WTC11 (cell line): ENCODE measurements around the gene KCNE1. TPM values are rescaled to one million over a fixed set of nuclear protein-coding genes. Genes with fewer than 3 reads are reported as not detected.

ENCODE experiments used
- ATAC-seq: fragments of 200-7000 bp; cut with Tn5 transposase; 2 replicates; pipeline ENCODE4 v1.10.0; 2021; ENCODE audit warnings: mild to moderate bottlenecking, moderate library complexity
- CTCF ChIA-PET: fragments of 300-600 bp; sonication (Branson Sonifier 250); formaldehyde crosslinking; loops from one replicate; lab custom pipeline; 2021; ENCODE audit warnings: antibody characterized with exemption; lab: Charles Lee
- POLR2A ChIA-PET: fragments of 350-600 bp; sonication (Branson Sonifier 250); formaldehyde crosslinking; loops from one replicate; lab custom pipeline; 2021; ENCODE audit warnings: antibody characterized with exemption; lab: Charles Lee
- DNase-seq: peaks from one replicate; pipeline ENCODE4 v3.0.0; 2021; ENCODE audit warnings: low spot score
- H3K27ac Mint-ChIP-seq: 2 replicates; pipeline ENCODE4 v1.8.0; 2021; ENCODE audit warnings: mixed read lengths
- H3K27me3 Mint-ChIP-seq: 2 replicates; pipeline ENCODE4 v1.8.0; 2021; ENCODE audit warnings: low read depth, mild to moderate bottlenecking, moderate library complexity, mixed read lengths
- H3K36me3 Mint-ChIP-seq: 2 replicates; pipeline ENCODE4 v1.8.0; 2021; ENCODE audit warnings: mixed read lengths
- H3K4me1 Mint-ChIP-seq: 2 replicates; pipeline ENCODE4 v1.8.0; 2022; ENCODE audit warnings: mixed read lengths
- H3K4me3 Mint-ChIP-seq: 2 replicates; pipeline ENCODE4 v1.8.0; 2021; ENCODE audit warnings: mild to moderate bottlenecking, moderate library complexity, mixed read lengths
- H3K9me3 Mint-ChIP-seq: 2 replicates; pipeline ENCODE4 v1.8.0; 2021; ENCODE audit warnings: mixed read lengths
- ELF4 ChIP-seq: sonication (generic); formaldehyde crosslinking; IDR thresholded peaks from 2 replicates; pipeline ENCODE4 v1.8.1; 2022; ENCODE audit warnings: low read depth, mild to moderate bottlenecking, moderate library complexity, missing genetic modification reagents
- KAT7 ChIP-seq: sonication (generic); formaldehyde crosslinking; IDR thresholded peaks from 2 replicates; pipeline ENCODE4 v1.8.1; 2023; ENCODE audit warnings: missing genetic modification reagents, mild to moderate bottlenecking, borderline replicate concordance
- NFE2L1 ChIP-seq: sonication (generic); formaldehyde crosslinking; IDR thresholded peaks from 2 replicates; pipeline ENCODE4 v1.8.1; 2023; ENCODE audit warnings: missing genetic modification reagents
- SMAD4 ChIP-seq: sonication (generic); formaldehyde crosslinking; IDR thresholded peaks from 2 replicates; pipeline ENCODE4 v1.8.0; 2022; ENCODE audit warnings: mild to moderate bottlenecking, missing genetic modification reagents
- TCF7 ChIP-seq: sonication (generic); formaldehyde crosslinking; IDR thresholded peaks from 2 replicates; pipeline ENCODE4 v1.8.0; 2022; ENCODE audit warnings: mild to moderate bottlenecking, low read depth, missing genetic modification reagents, moderate library complexity
- ZNF416 ChIP-seq: fragments of 250-450 bp; sonication (Bioruptor Pico); IDR thresholded peaks from 2 replicates; pipeline ENCODE4 v1.9.0; 2021; ENCODE audit warnings: mild to moderate bottlenecking, inconsistent platforms
- total RNA-seq: library from RNA; stranded (reverse); gene quantifications from 3 replicates; pipeline ENCODE4 v1.2.3, GENCODE V29; 2021
- TF ChIP-seq, protein P1 (sequence below): fragments of 250-450 bp; sonication (Bioruptor Pico); IDR thresholded peaks from 2 replicates; pipeline ENCODE4 v1.9.0; 2021; ENCODE audit warnings: moderate library complexity, mild to moderate bottlenecking, inconsistent platforms, borderline replicate concordance
- TF ChIP-seq, protein P2 (sequence below): sonication (generic); formaldehyde crosslinking; conservative IDR thresholded peaks from 2 replicates; pipeline ENCODE4 v1.8.1; 2023; ENCODE audit warnings: mild to moderate bottlenecking, low read depth, missing genetic modification reagents, moderate library complexity
- TF ChIP-seq, protein P3 (sequence below): sonication (generic); formaldehyde crosslinking; IDR thresholded peaks from 2 replicates; pipeline ENCODE4 v1.8.1; 2023; ENCODE audit warnings: mild to moderate bottlenecking, missing genetic modification reagents, moderate library complexity
- TF ChIP-seq, protein P4 (sequence below): sonication (generic); formaldehyde crosslinking; IDR thresholded peaks from 2 replicates; pipeline ENCODE4 v1.8.1; 2022; ENCODE audit warnings: missing genetic modification reagents, borderline replicate concordance
- TF ChIP-seq, protein P5 (sequence below): sonication (generic); formaldehyde crosslinking; IDR thresholded peaks from 2 replicates; pipeline ENCODE4 v1.8.0; 2022; ENCODE audit warnings: missing genetic modification reagents
- TF ChIP-seq, protein P6 (sequence below): sonication (generic); formaldehyde crosslinking; conservative IDR thresholded peaks from 2 replicates; pipeline ENCODE4 v1.8.1; 2022; ENCODE audit warnings: mild to moderate bottlenecking, missing genetic modification reagents
- TF ChIP-seq, protein P7 (sequence below): sonication (generic); formaldehyde crosslinking; IDR thresholded peaks from 2 replicates; pipeline ENCODE4 v1.8.1; 2023; ENCODE audit warnings: mild to moderate bottlenecking, missing genetic modification reagents, moderate library complexity

KCNE1 gene
- total RNA-seq, 1 experiment from 2014 or later, result 0.37 TPM

DNA sequence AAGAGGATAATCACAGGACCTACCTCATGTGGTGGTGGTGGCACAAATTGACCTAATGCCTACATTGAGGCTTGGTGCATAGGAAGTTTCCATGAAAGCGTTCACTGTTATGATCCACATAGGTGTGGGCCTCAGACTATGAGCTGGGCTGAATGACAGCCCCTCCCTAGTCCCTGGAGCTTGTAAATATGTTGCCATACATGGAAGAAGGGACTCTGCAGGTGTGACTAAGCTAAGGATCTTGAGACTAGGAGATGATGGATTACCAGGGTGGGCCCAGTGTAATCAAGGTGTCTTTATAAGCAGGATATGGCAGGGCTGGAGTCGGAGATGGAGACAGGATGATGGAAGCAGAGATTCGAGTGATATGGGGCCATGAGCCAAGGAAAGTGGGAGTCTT lies 31.0 kb upstream of the KCNE1 start:
- CTCF ChIA-PET, result interaction anchor here (1.1 to 3.5 kb wide), 7 partner anchors 17 to 70 kb away, joined by 3 to 30 read pairs (median 9); no protein-coding TSS in a partner anchor
- TF ChIP-seq, protein P1, sequence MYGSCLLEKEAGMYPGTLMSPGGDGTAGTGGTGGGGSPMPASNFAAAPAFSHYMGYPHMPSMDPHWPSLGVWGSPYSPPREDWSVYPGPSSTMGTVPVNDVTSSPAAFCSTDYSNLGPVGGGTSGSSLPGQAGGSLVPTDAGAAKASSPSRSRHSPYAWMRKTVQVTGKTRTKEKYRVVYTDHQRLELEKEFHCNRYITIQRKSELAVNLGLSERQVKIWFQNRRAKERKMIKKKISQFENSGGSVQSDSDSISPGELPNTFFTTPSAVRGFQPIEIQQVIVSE (CRISPR knock-in tag), result no peak
- TF ChIP-seq, protein P2, sequence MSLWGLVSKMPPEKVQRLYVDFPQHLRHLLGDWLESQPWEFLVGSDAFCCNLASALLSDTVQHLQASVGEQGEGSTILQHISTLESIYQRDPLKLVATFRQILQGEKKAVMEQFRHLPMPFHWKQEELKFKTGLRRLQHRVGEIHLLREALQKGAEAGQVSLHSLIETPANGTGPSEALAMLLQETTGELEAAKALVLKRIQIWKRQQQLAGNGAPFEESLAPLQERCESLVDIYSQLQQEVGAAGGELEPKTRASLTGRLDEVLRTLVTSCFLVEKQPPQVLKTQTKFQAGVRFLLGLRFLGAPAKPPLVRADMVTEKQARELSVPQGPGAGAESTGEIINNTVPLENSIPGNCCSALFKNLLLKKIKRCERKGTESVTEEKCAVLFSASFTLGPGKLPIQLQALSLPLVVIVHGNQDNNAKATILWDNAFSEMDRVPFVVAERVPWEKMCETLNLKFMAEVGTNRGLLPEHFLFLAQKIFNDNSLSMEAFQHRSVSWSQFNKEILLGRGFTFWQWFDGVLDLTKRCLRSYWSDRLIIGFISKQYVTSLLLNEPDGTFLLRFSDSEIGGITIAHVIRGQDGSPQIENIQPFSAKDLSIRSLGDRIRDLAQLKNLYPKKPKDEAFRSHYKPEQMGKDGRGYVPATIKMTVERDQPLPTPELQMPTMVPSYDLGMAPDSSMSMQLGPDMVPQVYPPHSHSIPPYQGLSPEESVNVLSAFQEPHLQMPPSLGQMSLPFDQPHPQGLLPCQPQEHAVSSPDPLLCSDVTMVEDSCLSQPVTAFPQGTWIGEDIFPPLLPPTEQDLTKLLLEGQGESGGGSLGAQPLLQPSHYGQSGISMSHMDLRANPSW (CRISPR knock-in tag), result no peak
- TF ChIP-seq, protein P3, sequence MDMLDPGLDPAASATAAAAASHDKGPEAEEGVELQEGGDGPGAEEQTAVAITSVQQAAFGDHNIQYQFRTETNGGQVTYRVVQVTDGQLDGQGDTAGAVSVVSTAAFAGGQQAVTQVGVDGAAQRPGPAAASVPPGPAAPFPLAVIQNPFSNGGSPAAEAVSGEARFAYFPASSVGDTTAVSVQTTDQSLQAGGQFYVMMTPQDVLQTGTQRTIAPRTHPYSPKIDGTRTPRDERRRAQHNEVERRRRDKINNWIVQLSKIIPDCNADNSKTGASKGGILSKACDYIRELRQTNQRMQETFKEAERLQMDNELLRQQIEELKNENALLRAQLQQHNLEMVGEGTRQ (CRISPR knock-in tag), result no peak
- TF ChIP-seq ZNF416 (CRISPR knock-in tag), result no peak
- no peak for TF ChIP-seq SMAD4
- TF ChIP-seq, protein P4, sequence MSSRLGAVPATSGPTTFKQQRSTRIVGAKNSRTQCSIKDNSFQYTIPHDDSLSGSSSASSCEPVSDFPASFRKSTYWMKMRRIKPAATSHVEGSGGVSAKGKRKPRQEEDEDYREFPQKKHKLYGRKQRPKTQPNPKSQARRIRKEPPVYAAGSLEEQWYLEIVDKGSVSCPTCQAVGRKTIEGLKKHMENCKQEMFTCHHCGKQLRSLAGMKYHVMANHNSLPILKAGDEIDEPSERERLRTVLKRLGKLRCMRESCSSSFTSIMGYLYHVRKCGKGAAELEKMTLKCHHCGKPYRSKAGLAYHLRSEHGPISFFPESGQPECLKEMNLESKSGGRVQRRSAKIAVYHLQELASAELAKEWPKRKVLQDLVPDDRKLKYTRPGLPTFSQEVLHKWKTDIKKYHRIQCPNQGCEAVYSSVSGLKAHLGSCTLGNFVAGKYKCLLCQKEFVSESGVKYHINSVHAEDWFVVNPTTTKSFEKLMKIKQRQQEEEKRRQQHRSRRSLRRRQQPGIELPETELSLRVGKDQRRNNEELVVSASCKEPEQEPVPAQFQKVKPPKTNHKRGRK (CRISPR knock-in tag), result no peak
- no peak for TF ChIP-seq ELF4 (CRISPR knock-in tag)
- TF ChIP-seq KAT7 (CRISPR knock-in tag), result no peak
- Mint-ChIP-seq H3K27me3 (0 out of 2 replicates have a peak, but pooled peaks cover 6% of the 10 kb centered on the region), H3K9me3 (peaks cover 19% of the 10 kb centered on the region), H3K4me1 (peaks cover 9% of the 10 kb centered on the region), H3K36me3 (peaks cover 5% of the 10 kb centered on the region), H3K27ac (no peak overlapping the region), H3K4me3 (no peak overlapping the region)
- POLR2A ChIA-PET, result no interaction called here
- ATAC-seq, result no peak
- DNase-seq, result no peak

DNA sequence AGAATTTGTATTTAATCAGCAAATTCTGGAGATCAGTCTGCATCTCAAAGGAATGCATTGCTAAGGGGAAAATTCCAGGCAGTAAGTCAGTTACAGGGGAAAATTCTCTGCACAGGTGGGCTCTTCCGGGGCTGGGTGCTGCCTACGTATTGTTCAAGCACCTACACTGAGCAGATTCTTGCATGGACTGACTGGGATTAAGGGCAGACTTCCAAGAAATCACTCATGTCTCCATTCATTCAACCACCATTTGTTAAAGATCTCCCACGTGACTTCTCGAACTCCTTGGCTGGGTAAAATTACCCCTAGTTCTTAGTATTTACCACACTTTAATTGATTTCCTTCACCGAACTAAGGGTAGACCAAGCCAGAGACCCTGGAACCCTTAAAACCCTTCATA lies 28.2 kb upstream of the KCNE1 start:
- Mint-ChIP-seq H3K36me3 (peaks cover 5% of the 10 kb centered on the region), H3K27me3 (0 out of 2 replicates have a peak, but pooled peaks cover 6% of the 10 kb centered on the region), H3K9me3 (peaks cover 19% of the 10 kb centered on the region), H3K4me3 (no peak overlapping the region), H3K4me1 (peaks cover 6% of the 10 kb centered on the region), H3K27ac (no peak overlapping the region)
- DNase-seq (no peak), ATAC-seq (no peak)
- ChIA-PET CTCF (interaction anchor here (2.0 kb wide), 1 partner anchor 23 kb away, joined by 6 read pairs; no protein-coding TSS in a partner anchor), POLR2A (no interaction called here)
- TF ChIP-seq, protein P1 (CRISPR knock-in tag), result no peak
- TF ChIP-seq, protein P5, sequence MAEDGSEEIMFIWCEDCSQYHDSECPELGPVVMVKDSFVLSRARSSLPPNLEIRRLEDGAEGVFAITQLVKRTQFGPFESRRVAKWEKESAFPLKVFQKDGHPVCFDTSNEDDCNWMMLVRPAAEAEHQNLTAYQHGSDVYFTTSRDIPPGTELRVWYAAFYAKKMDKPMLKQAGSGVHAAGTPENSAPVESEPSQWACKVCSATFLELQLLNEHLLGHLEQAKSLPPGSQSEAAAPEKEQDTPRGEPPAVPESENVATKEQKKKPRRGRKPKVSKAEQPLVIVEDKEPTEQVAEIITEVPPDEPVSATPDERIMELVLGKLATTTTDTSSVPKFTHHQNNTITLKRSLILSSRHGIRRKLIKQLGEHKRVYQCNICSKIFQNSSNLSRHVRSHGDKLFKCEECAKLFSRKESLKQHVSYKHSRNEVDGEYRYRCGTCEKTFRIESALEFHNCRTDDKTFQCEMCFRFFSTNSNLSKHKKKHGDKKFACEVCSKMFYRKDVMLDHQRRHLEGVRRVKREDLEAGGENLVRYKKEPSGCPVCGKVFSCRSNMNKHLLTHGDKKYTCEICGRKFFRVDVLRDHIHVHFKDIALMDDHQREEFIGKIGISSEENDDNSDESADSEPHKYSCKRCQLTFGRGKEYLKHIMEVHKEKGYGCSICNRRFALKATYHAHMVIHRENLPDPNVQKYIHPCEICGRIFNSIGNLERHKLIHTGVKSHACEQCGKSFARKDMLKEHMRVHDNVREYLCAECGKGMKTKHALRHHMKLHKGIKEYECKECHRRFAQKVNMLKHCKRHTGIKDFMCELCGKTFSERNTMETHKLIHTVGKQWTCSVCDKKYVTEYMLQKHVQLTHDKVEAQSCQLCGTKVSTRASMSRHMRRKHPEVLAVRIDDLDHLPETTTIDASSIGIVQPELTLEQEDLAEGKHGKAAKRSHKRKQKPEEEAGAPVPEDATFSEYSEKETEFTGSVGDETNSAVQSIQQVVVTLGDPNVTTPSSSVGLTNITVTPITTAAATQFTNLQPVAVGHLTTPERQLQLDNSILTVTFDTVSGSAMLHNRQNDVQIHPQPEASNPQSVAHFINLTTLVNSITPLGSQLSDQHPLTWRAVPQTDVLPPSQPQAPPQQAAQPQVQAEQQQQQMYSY, result no peak
- TF ChIP-seq, protein P6, sequence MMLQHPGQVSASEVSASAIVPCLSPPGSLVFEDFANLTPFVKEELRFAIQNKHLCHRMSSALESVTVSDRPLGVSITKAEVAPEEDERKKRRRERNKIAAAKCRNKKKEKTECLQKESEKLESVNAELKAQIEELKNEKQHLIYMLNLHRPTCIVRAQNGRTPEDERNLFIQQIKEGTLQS, result no peak
- TF ChIP-seq, protein P7, sequence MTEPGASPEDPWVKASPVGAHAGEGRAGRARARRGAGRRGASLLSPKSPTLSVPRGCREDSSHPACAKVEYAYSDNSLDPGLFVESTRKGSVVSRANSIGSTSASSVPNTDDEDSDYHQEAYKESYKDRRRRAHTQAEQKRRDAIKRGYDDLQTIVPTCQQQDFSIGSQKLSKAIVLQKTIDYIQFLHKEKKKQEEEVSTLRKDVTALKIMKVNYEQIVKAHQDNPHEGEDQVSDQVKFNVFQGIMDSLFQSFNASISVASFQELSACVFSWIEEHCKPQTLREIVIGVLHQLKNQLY (CRISPR knock-in tag), result no peak
- no peak for TF ChIP-seq NFE2L1 (CRISPR knock-in tag)
- TF ChIP-seq TCF7 (CRISPR knock-in tag), result no peak
